ENCODE results near the gene ZCCHC3.

DNA sequence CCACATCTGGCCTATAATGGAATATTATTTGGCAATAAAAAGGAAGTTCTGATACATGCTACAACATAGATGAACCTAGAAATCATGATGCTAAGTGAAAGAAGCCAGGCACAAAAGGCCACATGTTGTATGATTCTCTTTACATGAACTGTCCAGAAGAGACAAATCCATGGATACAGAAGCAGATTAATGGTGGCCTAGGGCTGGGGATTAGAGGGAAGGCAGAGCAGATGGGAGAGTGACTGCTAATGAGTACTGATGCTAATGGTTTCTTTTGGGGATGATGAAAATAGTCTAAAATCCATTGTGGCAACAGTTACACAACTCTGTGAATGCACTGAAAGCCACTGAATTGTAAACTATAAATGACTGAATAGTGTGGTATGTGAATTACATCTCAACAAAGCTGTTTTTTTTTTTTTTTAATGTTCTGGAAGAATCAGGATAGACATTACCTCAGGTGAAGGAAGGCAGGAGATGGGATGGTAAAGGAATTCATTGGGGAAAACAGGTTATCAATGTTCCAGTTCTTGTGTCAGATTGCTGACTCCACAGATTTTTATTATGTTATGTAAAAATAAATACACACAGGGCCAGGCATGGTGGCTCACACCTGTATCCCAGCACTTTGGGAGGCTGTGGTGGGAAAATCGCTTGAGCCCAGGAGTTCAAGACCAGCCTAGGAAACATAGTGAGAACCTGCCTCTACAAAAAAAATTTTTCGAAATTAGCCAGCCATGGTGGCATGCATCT, 19.1 kb downstream of the ZCCHC3 start:
- TF ChIP-seq CTCF (IDR thresholded peaks at IDR 0.05) = no peak
- TF ChIP-seq POLR2A (IDR thresholded peaks at IDR 0.05) = no peak

Measured in testis (tissue), 2 donors.